HCT116 (cell line): ENCODE measurements around the gene TCF12. TPM values are rescaled to one million over a fixed set of nuclear protein-coding genes. Genes with fewer than 3 reads are reported as not detected.

Experiments
- ATAC-seq: fragments of 200-7000 bp; cut with Tn5 transposase; 2 replicates; pipeline ENCODE4 v1.9.1; 2020; ENCODE audit warnings: mild to moderate bottlenecking, moderate library complexity
- BruUV-seq: library from RNA; stranded (reverse); fragments of 400-500 nt; replicated peaks from 2 replicates; lab custom pipeline; 2021; lab: Mats Ljungman, UMichigan
- CTCF ChIA-PET: fragments of 300-600 bp; sonication (Branson Sonifier 250); formaldehyde crosslinking; loops from one replicate; lab custom pipeline; 2021; ENCODE audit warnings: antibody characterized with exemption; lab: Charles Lee
- POLR2A ChIA-PET: fragments of 300-600, 350-600 bp; sonication (Branson Sonifier 250); formaldehyde crosslinking; loops from one replicate; lab custom pipeline; 2021; ENCODE audit warnings: antibody characterized with exemption; lab: Charles Lee
- RAD21 ChIA-PET, 2 experiments: fragments of 300-600 bp; sonication (Branson Sonifier 250); formaldehyde crosslinking; loops; one replicate each; lab custom pipeline; 2023; ENCODE audit warnings: low total read pairs in 2 of 2; ENCODE audit not compliant: uncharacterized antibody in 2 of 2, unreplicated experiment in 2 of 2, low non-redundant PET in 1 of 2; lab: Charles Lee
- DNase-seq: peaks from one replicate; pipeline ENCODE4 v3.0.0-alpha.2; 2010; ENCODE audit warnings: low read depth, low spot score
- H2AFZ ChIP-seq: fragments of 200-600 bp; shearing (Covaris generic), sonication (generic); 2 replicates; pipeline ENCODE4 v1.6.1; 2017; ENCODE audit warnings: low read depth, mixed run types, mixed read lengths, antibody characterized with exemption, low read length; ENCODE audit not compliant: poor library complexity, severe bottlenecking
- H3K27ac ChIP-seq: 2 replicates; pipeline ENCODE4 v1.5.1; 2012; ENCODE audit warnings: low read depth, low read length
- H3K27me3 ChIP-seq: fragments of 200-600 bp; sonication (generic); 2 replicates; pipeline ENCODE4 v1.6.1; 2016; ENCODE audit warnings: mixed run types, low read length, mixed read lengths; ENCODE audit not compliant: insufficient read depth
- H3K36me3 ChIP-seq, 2 experiments: fragments of 200-500 bp in 1 of 2; fragments of 200-600 bp in 1 of 2; sonication (Bioruptor generic) in 1 of 2; sonication (generic) in 1 of 2; 2 replicates each; pipeline versions ENCODE4 v1.5.1 to v1.6.1; 2014 to 2016; ENCODE audit warnings: low read length in 2 of 2, inconsistent platforms in 1 of 2, mixed read lengths in 1 of 2, mixed run types in 1 of 2; ENCODE audit not compliant: insufficient read depth in 2 of 2, control insufficient read depth in 1 of 2
- H3K4me1 ChIP-seq, 2 experiments: fragments of 200-600 bp in 1 of 2; sonication (generic) in 1 of 2; 2 replicates each; pipeline versions ENCODE4 v1.5.1 to v1.6.1; 2012 to 2017; ENCODE audit warnings: low read length in 2 of 2, inconsistent platforms in 1 of 2, mild to moderate bottlenecking in 1 of 2, mixed read lengths in 1 of 2, mixed run types in 1 of 2, moderate library complexity in 1 of 2; ENCODE audit not compliant: insufficient read depth in 2 of 2, control insufficient read depth in 1 of 2
- H3K4me2 ChIP-seq: fragments of 200-600 bp; sonication (generic); 2 replicates; pipeline ENCODE4 v1.6.1; 2017; ENCODE audit warnings: mixed run types, low read length, mixed read lengths
- H3K4me3 ChIP-seq, 2 experiments: fragments of 200-600 bp in 1 of 2; sonication (generic) in 1 of 2; replicated peaks in 1 of 2; 2 replicates each; pipeline ENCODE4 v1.5.1; 2011 to 2016; ENCODE audit warnings: low read length in 2 of 2, control low read depth in 1 of 2, low read depth in 1 of 2, mild to moderate bottlenecking in 1 of 2, mixed read lengths in 1 of 2, mixed run types in 1 of 2
- H3K79me2 ChIP-seq: fragments of 200-600 bp; sonication (generic); 2 replicates; pipeline ENCODE4 v1.6.1; 2017; ENCODE audit warnings: mild to moderate bottlenecking, mixed run types, low read length, moderate library complexity, mixed read lengths; ENCODE audit not compliant: insufficient read depth
- H3K9ac ChIP-seq: fragments of 200-600 bp; sonication (generic); 2 replicates; pipeline ENCODE4 v1.6.1; 2016; ENCODE audit warnings: low read length, mixed read lengths
- H3K9me2 ChIP-seq: fragments of 200-600 bp; sonication (generic), shearing (Covaris generic); 2 replicates; pipeline ENCODE4 v1.6.1; 2017; ENCODE audit warnings: mixed run types, mild to moderate bottlenecking, moderate library complexity; ENCODE audit not compliant: insufficient read depth
- H3K9me3 ChIP-seq, 2 experiments: fragments of 200-500 bp in 1 of 2; fragments of 200-600 bp in 1 of 2; sonication (Bioruptor generic) in 1 of 2; sonication (generic) in 1 of 2; 2 replicates each; pipeline ENCODE4 v1.6.1; 2014 to 2017; ENCODE audit warnings: low read length in 2 of 2, mixed read lengths in 2 of 2, inconsistent platforms in 1 of 2, low read depth in 1 of 2, mild to moderate bottlenecking in 1 of 2, mixed run types in 1 of 2, moderate library complexity in 1 of 2; ENCODE audit not compliant: control insufficient read depth in 1 of 2, insufficient read depth in 1 of 2
- H4K20me1 ChIP-seq: fragments of 200-600 bp; sonication (generic), shearing (Covaris generic); 2 replicates; pipeline ENCODE4 v1.6.1; 2017; ENCODE audit warnings: mixed run types, mild to moderate bottlenecking, moderate library complexity; ENCODE audit not compliant: insufficient read depth
- CBX3 ChIP-seq: IDR thresholded peaks from 2 replicates; pipeline ENCODE4 v1.6.1; 2012; ENCODE audit warnings: low read depth
- EGR1 ChIP-seq: IDR thresholded peaks from 2 replicates; pipeline ENCODE4 v1.6.1; 2012; ENCODE audit warnings: low read depth
- EZH2 ChIP-seq: fragments of 200-600 bp; sonication (generic); IDR thresholded peaks from 2 replicates; pipeline ENCODE4 v1.6.1; 2017; ENCODE audit warnings: antibody characterized with exemption, mixed run types
- FOSL1 ChIP-seq: IDR thresholded peaks from 2 replicates; pipeline ENCODE4 v1.6.1; 2012; ENCODE audit warnings: low read depth
- JUND ChIP-seq: IDR thresholded peaks from 2 replicates; pipeline ENCODE4 v1.6.1; 2012
- MAX ChIP-seq: IDR thresholded peaks from 2 replicates; pipeline ENCODE4 v1.6.1; 2012
- POLR2A ChIP-seq: IDR thresholded peaks from 2 replicates; pipeline ENCODE4 v1.7.0; 2011; ENCODE audit warnings: borderline replicate concordance; ENCODE audit not compliant: insufficient read depth, insufficient read length; ENCODE audit errors: extremely low read depth
- POLR2AphosphoS5 ChIP-seq: IDR thresholded peaks from 2 replicates; pipeline ENCODE4 v1.6.1; 2011; ENCODE audit warnings: mild to moderate bottlenecking, low read depth, low read length, moderate library complexity
- RAD21 ChIP-seq: IDR thresholded peaks from 2 replicates; pipeline ENCODE4 v1.6.1; 2012; ENCODE audit warnings: low read depth, mild to moderate bottlenecking
- REST ChIP-seq: IDR thresholded peaks from 2 replicates; pipeline ENCODE4 v1.6.1; 2012; ENCODE audit warnings: low read depth
- SIN3A ChIP-seq: IDR thresholded peaks from 2 replicates; pipeline ENCODE4 v1.6.1; 2012; ENCODE audit warnings: low read depth
- SP1 ChIP-seq: IDR thresholded peaks from 2 replicates; pipeline ENCODE4 v1.6.1; 2012; ENCODE audit warnings: low read depth
- SRF ChIP-seq: IDR thresholded peaks from 2 replicates; pipeline ENCODE4 v1.6.1; 2012; ENCODE audit warnings: low read depth
- YY1 ChIP-seq: IDR thresholded peaks from 2 replicates; pipeline ENCODE4 v1.6.1; 2011; ENCODE audit warnings: low read length, low read depth, moderate library complexity, mild to moderate bottlenecking; ENCODE audit not compliant: insufficient replicate concordance; ENCODE audit errors: extremely low read depth
- ZBTB33 ChIP-seq: IDR thresholded peaks from 2 replicates; pipeline ENCODE4 v1.6.1; 2011; ENCODE audit warnings: mild to moderate bottlenecking, low read length, moderate library complexity; ENCODE audit not compliant: insufficient replicate concordance; ENCODE audit errors: extremely low read depth
- ZFX ChIP-seq: fragments of 450-650 bp; IDR thresholded peaks from 2 replicates; pipeline ENCODE4 v1.6.1; 2017
- intact Hi-C: fragments of 100-400 bp; cut with micrococcal nuclease; formaldehyde crosslinking; loops from 2 replicates; pipeline ENCODE4 v1.10.0; 2022
- total RNA-seq: library from RNA; stranded (reverse); gene quantifications from one replicate; pipeline ENCODE4 v1.2.1, GENCODE V29; 2021; ENCODE audit not compliant: unreplicated experiment

TCF12 gene
- total RNA-seq, 1 experiment from 2014 or later, result 71.6 TPM

- no peak for TF ChIP-seq ZBTB33
- TF ChIP-seq ZFX, result no peak
- no peak for TF ChIP-seq SP1
These were observed 161.6 kb downstream of the TCF12 start (continued) for GRCh38 chr15:57079931-57080620.

GRCh38 chr15:57082054-57082728, 163.7 kb downstream of the TCF12 start:
- Histone ChIP-seq H3K36me3 (no peaks in the 10 kb centered on the region), H2AFZ (no peak overlapping the region), H3K9me3 (no peaks in the 10 kb centered on the region), H4K20me1 (peaks cover 4% of the 10 kb centered on the region; the same call in 1 of the 2 replicates), H3K4me2 (no peak overlapping the region), H3K9me2 (no peaks in the 10 kb centered on the region), H3K9ac (no peak overlapping the region), H3K27ac (no peak overlapping the region), H3K79me2 (peaks cover 33% of the 10 kb centered on the region), H3K4me1 (no peaks in the 10 kb centered on the region), H3K4me3 (no peak overlapping the region), H3K27me3 (no peaks in the 10 kb centered on the region)
- POLR2A ChIA-PET, result no interaction called here
- CTCF ChIA-PET, result no interaction called here
- intact Hi-C loops, result no loop called here
- RAD21 ChIA-PET, result no interaction called here
- BruUV-seq, result no TSS peak
- no peak for ATAC-seq
- TF ChIP-seq JUND, result no peak
- TF ChIP-seq SP1, result no peak
- no peak for TF ChIP-seq MAX
- no peak for TF ChIP-seq REST
- TF ChIP-seq POLR2A, result no peak
- TF ChIP-seq EGR1, result no peak
- TF ChIP-seq SIN3A, result no peak
- no peak for TF ChIP-seq EZH2
- no peak for TF ChIP-seq RAD21
- no peak for TF ChIP-seq ZBTB33
- no peak for TF ChIP-seq POLR2AphosphoS5
- TF ChIP-seq FOSL1, result no peak
- TF ChIP-seq YY1, result no peak
- TF ChIP-seq SRF, result no peak
- no peak for TF ChIP-seq CBX3
- DNase-seq, result no peak
